ENCODE data around the gene BRINP2. TPM values are rescaled to one million over a fixed set of nuclear protein-coding genes. Genes with fewer than 3 reads are reported as not detected.
A peak's percentile ranks its signal among the peaks of the same experiment; 100 is the strongest.

Gene BRINP2, protein sequence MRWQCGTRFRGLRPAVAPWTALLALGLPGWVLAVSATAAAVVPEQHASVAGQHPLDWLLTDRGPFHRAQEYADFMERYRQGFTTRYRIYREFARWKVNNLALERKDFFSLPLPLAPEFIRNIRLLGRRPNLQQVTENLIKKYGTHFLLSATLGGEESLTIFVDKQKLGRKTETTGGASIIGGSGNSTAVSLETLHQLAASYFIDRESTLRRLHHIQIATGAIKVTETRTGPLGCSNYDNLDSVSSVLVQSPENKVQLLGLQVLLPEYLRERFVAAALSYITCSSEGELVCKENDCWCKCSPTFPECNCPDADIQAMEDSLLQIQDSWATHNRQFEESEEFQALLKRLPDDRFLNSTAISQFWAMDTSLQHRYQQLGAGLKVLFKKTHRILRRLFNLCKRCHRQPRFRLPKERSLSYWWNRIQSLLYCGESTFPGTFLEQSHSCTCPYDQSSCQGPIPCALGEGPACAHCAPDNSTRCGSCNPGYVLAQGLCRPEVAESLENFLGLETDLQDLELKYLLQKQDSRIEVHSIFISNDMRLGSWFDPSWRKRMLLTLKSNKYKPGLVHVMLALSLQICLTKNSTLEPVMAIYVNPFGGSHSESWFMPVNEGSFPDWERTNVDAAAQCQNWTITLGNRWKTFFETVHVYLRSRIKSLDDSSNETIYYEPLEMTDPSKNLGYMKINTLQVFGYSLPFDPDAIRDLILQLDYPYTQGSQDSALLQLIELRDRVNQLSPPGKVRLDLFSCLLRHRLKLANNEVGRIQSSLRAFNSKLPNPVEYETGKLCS
- under 1 TPM; 0.09 to 0.57 (median 0.36) TPM for total RNA-seq
- long read RNA-seq, result 0 reads

DNA sequence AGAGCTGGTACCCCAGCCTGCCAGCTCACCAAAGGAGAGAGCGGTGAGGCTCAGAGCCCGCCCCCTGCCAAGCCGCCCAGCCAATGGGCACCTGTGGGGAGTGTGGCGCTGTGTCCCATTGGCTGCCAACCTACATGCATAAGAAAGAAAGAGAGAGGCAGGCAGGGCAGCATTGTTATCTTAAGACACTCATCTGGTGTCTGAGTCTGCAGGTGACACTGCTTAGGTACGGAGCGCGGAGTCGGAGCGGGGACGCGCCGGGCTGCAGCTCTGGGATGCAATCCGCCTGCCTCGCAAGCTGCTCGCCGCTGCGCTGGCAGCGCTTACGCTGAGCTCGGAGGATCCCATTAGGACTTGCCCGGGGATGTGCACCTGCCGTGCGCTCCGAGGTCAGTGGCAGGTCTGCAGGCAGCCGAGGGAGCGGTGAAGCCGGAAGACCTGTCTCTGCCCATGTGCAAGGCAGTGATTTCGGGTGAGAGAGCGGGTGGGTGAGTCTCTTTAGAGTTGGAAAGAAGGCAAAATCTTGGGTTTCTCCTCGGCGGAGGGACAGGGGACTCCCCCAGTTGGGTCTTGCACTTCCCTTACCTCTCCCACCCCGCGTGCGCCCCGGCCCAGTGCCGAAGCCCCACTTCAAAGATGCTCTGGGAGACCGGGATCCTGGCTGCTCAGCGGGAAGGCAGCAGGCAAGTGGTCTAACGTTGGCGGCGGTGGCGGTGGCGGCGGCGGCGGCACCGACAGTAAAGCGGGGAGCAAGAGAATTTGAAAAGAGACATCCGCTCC is at the start of gene BRINP2:
TSS of gene BRINP2 (plus strand) at position 203 of the 780 bp plus-strand sequence. CDS start 58,919 bp downstream, outside the sequence.
- Histone ChIP-seq H3K4me1 (peaks cover 0 to 7% (median 0%) of the 10 kb centered on the region in 4 donors), H3K27ac (no peak within 1 kb of the TSS), H3K9me3 (no peaks in the 10 kb centered on the region), H3K36me3 (no peaks in the 10 kb centered on the region), H3K4me3 (peak within 1 kb of the TSS in 2 of 3 donors; percentile 0 to 3), H3K27me3 (peaks cover 0 to 7% of the 10 kb centered on the region in 2 donors)
- TF ChIP-seq, protein P1, sequence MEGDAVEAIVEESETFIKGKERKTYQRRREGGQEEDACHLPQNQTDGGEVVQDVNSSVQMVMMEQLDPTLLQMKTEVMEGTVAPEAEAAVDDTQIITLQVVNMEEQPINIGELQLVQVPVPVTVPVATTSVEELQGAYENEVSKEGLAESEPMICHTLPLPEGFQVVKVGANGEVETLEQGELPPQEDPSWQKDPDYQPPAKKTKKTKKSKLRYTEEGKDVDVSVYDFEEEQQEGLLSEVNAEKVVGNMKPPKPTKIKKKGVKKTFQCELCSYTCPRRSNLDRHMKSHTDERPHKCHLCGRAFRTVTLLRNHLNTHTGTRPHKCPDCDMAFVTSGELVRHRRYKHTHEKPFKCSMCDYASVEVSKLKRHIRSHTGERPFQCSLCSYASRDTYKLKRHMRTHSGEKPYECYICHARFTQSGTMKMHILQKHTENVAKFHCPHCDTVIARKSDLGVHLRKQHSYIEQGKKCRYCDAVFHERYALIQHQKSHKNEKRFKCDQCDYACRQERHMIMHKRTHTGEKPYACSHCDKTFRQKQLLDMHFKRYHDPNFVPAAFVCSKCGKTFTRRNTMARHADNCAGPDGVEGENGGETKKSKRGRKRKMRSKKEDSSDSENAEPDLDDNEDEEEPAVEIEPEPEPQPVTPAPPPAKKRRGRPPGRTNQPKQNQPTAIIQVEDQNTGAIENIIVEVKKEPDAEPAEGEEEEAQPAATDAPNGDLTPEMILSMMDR (IDR thresholded peaks at IDR 0.05), result no peak
- TF ChIP-seq POLR2A (IDR thresholded peaks at IDR 0.05), result no peak
- intact Hi-C loops (cut with DNase I), result loop anchor here in 1 of 2 donors (10.0 kb wide), 1 partner anchor 276 kb away; no protein-coding TSS in a partner anchor
- DNase-seq (peak in 2 of 3 donors; percentile 29 to 55), ATAC-seq (peak; percentile 42 to 65 (median 57))
- 4% methylated on average over 24 of the region's 49 CpGs for WGBS (ENCODE audit: insufficient coverage, low coverage, low lambda C conversion rate, missing lambda C conversion rate)

DNA sequence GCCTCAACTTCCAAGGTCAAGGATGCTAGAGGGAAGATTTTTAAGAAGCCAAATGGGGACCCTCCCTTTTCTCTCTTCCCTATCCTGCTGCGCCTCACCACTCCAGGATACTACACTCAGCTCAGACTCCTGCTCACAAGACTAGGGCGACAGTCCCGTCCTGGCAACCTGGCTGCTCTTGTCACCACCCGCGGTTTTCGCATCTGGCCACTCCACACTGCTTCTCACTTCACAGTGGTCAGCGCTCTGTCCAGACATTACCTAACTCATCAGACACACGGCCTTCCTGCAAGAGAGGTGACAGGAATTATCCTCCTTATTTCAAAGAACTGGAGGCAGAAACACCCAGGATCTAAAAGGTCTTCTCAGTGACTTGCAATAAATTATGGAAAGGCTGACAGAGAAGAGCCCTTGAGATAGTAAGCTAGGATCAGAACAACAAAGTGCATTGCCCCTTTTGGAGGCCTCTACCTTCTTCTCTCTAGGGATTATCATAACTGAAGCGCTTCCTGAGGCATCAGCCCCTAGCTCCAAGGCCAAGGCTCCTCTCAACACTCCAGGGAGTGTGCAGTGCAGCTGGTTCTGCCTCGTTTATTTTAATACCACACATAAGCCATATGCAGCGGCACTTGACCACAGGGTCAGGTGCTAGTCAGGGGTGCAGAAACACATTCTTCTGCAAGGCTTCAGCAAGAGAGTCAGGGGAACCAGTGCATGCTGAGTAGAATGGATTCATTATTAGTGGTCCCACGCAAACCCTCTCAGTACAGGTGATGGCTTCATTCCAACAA is 48.1 kb upstream of the BRINP2 start:
- Histone ChIP-seq H3K9me3 (no peaks in the 10 kb centered on the region), H3K4me3 (no peak overlapping the region), H3K4me1 (no peaks in the 10 kb centered on the region), H3K27ac (no peak overlapping the region), H3K36me3 (no peaks in the 10 kb centered on the region), H3K27me3 (no peaks in the 10 kb centered on the region)
- no peak for ATAC-seq
- TF ChIP-seq POLR2A (IDR thresholded peaks at IDR 0.05), result no peak
- TF ChIP-seq, protein P1 (IDR thresholded peaks at IDR 0.05), result no peak
- 72% methylated on average over 10 of the region's 12 CpGs for WGBS (ENCODE audit: insufficient coverage, low coverage, low lambda C conversion rate, missing lambda C conversion rate)
- DNase-seq, result no peak
- intact Hi-C loops (cut with DNase I), result no loop called here

DNA sequence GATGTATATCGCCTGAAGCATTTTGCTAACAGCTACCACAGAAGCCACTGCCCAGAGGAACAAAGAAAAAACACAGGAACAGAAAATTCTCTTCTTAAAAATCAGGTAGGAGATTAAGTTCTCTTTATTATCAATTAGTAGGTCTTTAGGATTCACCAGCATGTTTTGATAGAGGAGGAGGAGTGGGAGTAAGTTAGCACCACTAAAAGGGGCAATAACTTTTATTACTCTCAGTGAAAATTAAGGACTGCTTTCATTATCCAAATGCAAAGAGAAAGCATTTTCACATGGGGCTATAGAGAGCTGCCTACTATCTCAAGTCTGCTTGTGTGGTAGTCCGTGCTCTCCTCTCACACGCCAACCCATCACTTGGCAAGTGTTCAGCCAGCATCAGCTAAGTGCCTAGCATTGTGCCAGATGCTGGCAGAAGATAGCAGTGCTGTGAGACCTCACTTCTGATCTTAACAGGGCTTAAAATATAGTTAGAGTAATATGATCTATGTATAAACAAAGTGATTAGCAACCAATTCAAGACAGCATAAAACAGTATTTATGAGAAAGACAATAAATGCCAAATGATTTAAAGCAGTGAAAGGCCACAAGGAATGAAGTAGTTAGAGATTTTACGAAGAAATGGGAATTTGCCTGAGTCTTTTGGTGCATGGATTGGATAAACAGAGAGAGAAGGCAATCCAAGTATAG is 46.0 kb upstream of the BRINP2 start:
- no peak for TF ChIP-seq POLR2A (IDR thresholded peaks at IDR 0.05)
- TF ChIP-seq, protein P1 (IDR thresholded peaks at IDR 0.05), result no peak
- Histone ChIP-seq H3K4me3 (no peak overlapping the region), H3K9me3 (no peaks in the 10 kb centered on the region), H3K27me3 (no peaks in the 10 kb centered on the region), H3K4me1 (no peaks in the 10 kb centered on the region), H3K27ac (no peak overlapping the region), H3K36me3 (no peaks in the 10 kb centered on the region)
- intact Hi-C loops (cut with DNase I), result no loop called here
- no peak for ATAC-seq
- DNase-seq, result no peak
- 58% methylated on average over 4 of the region's 4 CpGs for WGBS (ENCODE audit: insufficient coverage, low coverage, low lambda C conversion rate, missing lambda C conversion rate)

All from right lobe of liver (tissue), 6 donors.